Measurements from ENCODE around the gene LRRC25. TPM values are rescaled to one million over a fixed set of nuclear protein-coding genes. Genes with fewer than 3 reads are reported as not detected.

Gene LRRC25
- total RNA-seq, 1 experiment from 2014 or later = not detected

GRCh38 chr19:18386543-18387271 is 10.7 kb downstream of the LRRC25 start:
- Histone ChIP-seq H3K4me3 (ENCODE audit: low read depth, low read length) (peak overlapping the region; percentile 76), H3K36me3 (ENCODE audit: control insufficient read depth, insufficient read depth, low read length) (peaks cover 11% of the 10 kb centered on the region), H3K9me3 (no peaks in the 10 kb centered on the region), H3K4me1 (peaks cover 40% of the 10 kb centered on the region), H3K27me3 (replicated peaks; ENCODE audit: control insufficient read depth, insufficient read depth, low read length) (no peaks in the 10 kb centered on the region)
- DNase-seq = peak in 1 of 2 experiments; percentile 56
- H3K36me3 Mint-ChIP-seq (ENCODE audit: insufficient read depth, unreplicated experiment) = peaks cover 64% of the 10 kb centered on the region
- H3K27me3 Mint-ChIP-seq (ENCODE audit: insufficient read depth, unreplicated experiment) = no peaks in the 10 kb centered on the region
- H3K4me3 Mint-ChIP-seq (ENCODE audit: unreplicated experiment) = peak overlapping the region; percentile 85
- H3K9me3 Mint-ChIP-seq (ENCODE audit: unreplicated experiment) = no peaks in the 10 kb centered on the region
- CTCF ChIA-PET = interaction anchor here (0.5 to 2.1 kb wide), 7 partner anchors 11 to 438 kb away, joined by 3 to 10 read pairs (median 6); partner anchors contain the start of genes LRRC25 and SSBP4
- TF ChIP-seq CTCF (IDR thresholded peaks at IDR 0.05; ENCODE audit: insufficient read depth in 1 of 2, low read depth in 1 of 2, low read length in 1 of 2, severe bottlenecking in 1 of 2, unreplicated experiment in 1 of 2) = no peak
- peak overlapping the region; percentile 92 for H3K27ac Mint-ChIP-seq (ENCODE audit: unreplicated experiment)
- intact Hi-C loops (cut with micrococcal nuclease; ENCODE audit: unreplicated experiment) = loop anchor here (2.0 kb wide), 1 partner anchor 14 kb away; no protein-coding TSS in a partner anchor
- H3K4me1 Mint-ChIP-seq (ENCODE audit: low read depth, unreplicated experiment) = peaks cover 6% of the 10 kb centered on the region
- POLR2A ChIA-PET = interaction anchor here (1.2 to 1.8 kb wide), 2 partner anchors 15 to 105 kb away, joined by 15 to 16 read pairs; partner anchors contain the start of gene JUND
- TSS peak; percentile 55 for BruUV-seq (replicated peaks)

- peak; percentile 97 for DNase-seq
- H3K4me3 ChIP-seq (ENCODE audit: low read depth, low read length) = peak within 1 kb of the TSS; percentile 76
- Mint-ChIP-seq H3K27ac (ENCODE audit: unreplicated experiment) (peak within 1 kb of the TSS; percentile 92), H3K4me3 (ENCODE audit: unreplicated experiment) (peak within 1 kb of the TSS; percentile 85), H3K9me3 (ENCODE audit: unreplicated experiment) (no peaks in the 10 kb centered on the region), H3K36me3 (ENCODE audit: insufficient read depth, unreplicated experiment) (peaks cover 60% of the 10 kb centered on the region), H3K4me1 (ENCODE audit: low read depth, unreplicated experiment) (peaks cover 6% of the 10 kb centered on the region), H3K27me3 (ENCODE audit: insufficient read depth, unreplicated experiment) (no peaks in the 10 kb centered on the region)
- ChIA-PET POLR2A (interaction anchor here (0.6 to 1.8 kb wide), 15 partner anchors 10 to 193 kb away, joined by 3 to 16 read pairs (median 4); partner anchors contain the start of genes JUND, LSM4, MPV17L2 and SSBP4), CTCF (interaction anchor here (0.5 to 2.1 kb wide), 20 partner anchors 9 to 437 kb away, joined by 3 to 10 read pairs (median 4); partner anchors contain the start of genes JUND, LRRC25, MPV17L2 and SSBP4)
- H3K4me1 ChIP-seq = peaks cover 45% of the 10 kb centered on the region
- intact Hi-C loops (cut with micrococcal nuclease; ENCODE audit: unreplicated experiment) = loop anchor here (2.0 kb wide), 1 partner anchor 15 kb away; no protein-coding TSS in a partner anchor
- no TSS peak for BruUV-seq (replicated peaks)
- peak; percentile 76 to 78 for TF ChIP-seq CTCF (IDR thresholded peaks at IDR 0.05; ENCODE audit: insufficient read depth in 1 of 2, low read depth in 1 of 2, low read length in 1 of 2, severe bottlenecking in 1 of 2, unreplicated experiment in 1 of 2)
- H3K9me3 ChIP-seq = no peaks in the 10 kb centered on the region
- peaks cover 11% of the 10 kb centered on the region for H3K36me3 ChIP-seq (ENCODE audit: control insufficient read depth, insufficient read depth, low read length)
- no peaks in the 10 kb centered on the region for H3K27me3 ChIP-seq (replicated peaks; ENCODE audit: control insufficient read depth, insufficient read depth, low read length)
These were observed 11.5 kb downstream of the LRRC25 start, which contains the start of gene GDF15 for GRCh38 chr19:18385675-18386542. Gene GDF15, plus strand, starts transcription at chr19:18386158. Its CDS starts 32 bp downstream, at chr19:18386190.

- peaks cover 54% of the 10 kb centered on the region for H3K36me3 Mint-ChIP-seq (ENCODE audit: insufficient read depth, unreplicated experiment)
- TSS peak; percentile 98 for BruUV-seq (replicated peaks)
- no peaks in the 10 kb centered on the region for H3K27me3 Mint-ChIP-seq (ENCODE audit: insufficient read depth, unreplicated experiment)
- DNase-seq = no peak
- intact Hi-C loops (cut with micrococcal nuclease; ENCODE audit: unreplicated experiment) = no loop called here
- Histone ChIP-seq H3K27me3 (replicated peaks; ENCODE audit: control insufficient read depth, insufficient read depth, low read length) (no peaks in the 10 kb centered on the region), H3K4me1 (peaks cover 51% of the 10 kb centered on the region), H3K9me3 (no peaks in the 10 kb centered on the region), H3K4me3 (ENCODE audit: low read depth, low read length) (no peak overlapping the region), H3K36me3 (ENCODE audit: control insufficient read depth, insufficient read depth, low read length) (peaks cover 11% of the 10 kb centered on the region)
- H3K9me3 Mint-ChIP-seq (ENCODE audit: unreplicated experiment) = no peaks in the 10 kb centered on the region
- H3K4me3 Mint-ChIP-seq (ENCODE audit: unreplicated experiment) = peak overlapping the region; percentile 85
- peaks cover 10% of the 10 kb centered on the region for H3K4me1 Mint-ChIP-seq (ENCODE audit: low read depth, unreplicated experiment)
- TF ChIP-seq CTCF (IDR thresholded peaks at IDR 0.05; ENCODE audit: insufficient read depth in 1 of 2, low read depth in 1 of 2, low read length in 1 of 2, severe bottlenecking in 1 of 2, unreplicated experiment in 1 of 2) = no peak
- ChIA-PET CTCF (interaction anchor here (0.5 to 2.1 kb wide), 18 partner anchors 8 to 192 kb away, joined by 3 to 10 read pairs (median 4); partner anchors contain the start of genes JUND, LRRC25, MPV17L2 and SSBP4), POLR2A (interaction anchor here (0.6 to 1.8 kb wide), 15 partner anchors 10 to 192 kb away, joined by 3 to 16 read pairs (median 4); partner anchors contain the start of genes JUND, LSM4, MPV17L2 and SSBP4)
- peak overlapping the region; percentile 92 for H3K27ac Mint-ChIP-seq (ENCODE audit: unreplicated experiment)
These were observed 12.1 kb downstream of the LRRC25 start for GRCh38 chr19:18385359-18385674.

All from Caco-2 (cell line).